ENCODE measurements around the gene HMG20B.

The HMG20B gene

DNA sequence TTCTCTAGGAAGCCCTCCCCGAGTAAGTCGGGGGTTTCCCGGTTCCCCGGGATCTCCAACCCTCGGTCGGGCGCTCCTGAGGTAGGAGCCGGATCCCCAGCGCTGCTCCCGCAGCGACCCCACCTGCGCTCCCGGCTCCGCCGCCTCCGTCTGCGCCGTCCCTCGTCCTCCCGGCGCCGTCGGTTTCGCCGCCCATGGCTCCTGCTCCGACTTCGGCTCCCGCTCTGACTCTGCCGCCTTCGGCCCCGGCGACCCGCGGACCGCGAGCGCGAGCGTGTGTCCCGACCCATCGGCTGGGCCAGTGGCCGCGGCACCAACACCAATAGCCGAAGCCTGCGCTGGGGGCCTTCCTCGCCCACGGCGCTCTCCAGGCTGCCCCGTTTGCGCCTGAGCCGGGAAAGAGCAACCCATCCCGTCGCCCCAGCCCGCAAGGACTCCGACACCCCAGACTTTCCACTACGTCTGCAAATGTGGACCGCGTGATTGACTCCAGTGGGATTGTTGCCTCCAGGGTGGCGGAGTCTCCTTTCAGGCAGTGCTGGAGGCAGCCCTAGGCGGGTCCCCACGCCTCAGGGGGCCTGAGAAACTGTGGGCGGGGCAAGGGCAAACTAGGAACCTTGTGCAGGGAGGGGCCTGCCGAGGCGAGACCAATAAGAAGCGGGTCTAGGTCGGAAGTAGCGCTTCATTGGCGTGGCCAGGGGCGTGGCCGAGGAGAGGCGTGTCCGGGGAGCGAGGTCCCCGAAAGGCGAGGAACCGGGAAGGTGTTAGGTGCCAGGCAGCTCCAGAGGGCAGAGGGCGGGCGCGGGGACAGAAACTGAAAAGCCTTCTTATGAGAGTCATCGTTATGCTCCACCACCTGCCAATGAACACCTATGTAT lies 54.0 kb downstream of the HMG20B start, which contains the start of gene CACTIN:
TSS of gene CACTIN (minus strand) at position 318 of the 878 bp plus-strand sequence. CDS start at position 290, 28 bp downstream.
- peak within 1 kb of the TSS; percentile 79 for H3K9ac ChIP-seq (ENCODE audit: low read length)
- no peaks in the 10 kb centered on the region for H3K27me3 ChIP-seq (replicated peaks; ENCODE audit: insufficient read depth, low read length)
- TF ChIP-seq EZH2 (optimal IDR thresholded peaks at IDR 0.05; ENCODE audit: low read depth, low read length) (no peak), EZH2phosphoT487 (IDR thresholded peaks at IDR 0.05; ENCODE audit: low read length) (no peak)
- TF ChIP-seq, protein P1, sequence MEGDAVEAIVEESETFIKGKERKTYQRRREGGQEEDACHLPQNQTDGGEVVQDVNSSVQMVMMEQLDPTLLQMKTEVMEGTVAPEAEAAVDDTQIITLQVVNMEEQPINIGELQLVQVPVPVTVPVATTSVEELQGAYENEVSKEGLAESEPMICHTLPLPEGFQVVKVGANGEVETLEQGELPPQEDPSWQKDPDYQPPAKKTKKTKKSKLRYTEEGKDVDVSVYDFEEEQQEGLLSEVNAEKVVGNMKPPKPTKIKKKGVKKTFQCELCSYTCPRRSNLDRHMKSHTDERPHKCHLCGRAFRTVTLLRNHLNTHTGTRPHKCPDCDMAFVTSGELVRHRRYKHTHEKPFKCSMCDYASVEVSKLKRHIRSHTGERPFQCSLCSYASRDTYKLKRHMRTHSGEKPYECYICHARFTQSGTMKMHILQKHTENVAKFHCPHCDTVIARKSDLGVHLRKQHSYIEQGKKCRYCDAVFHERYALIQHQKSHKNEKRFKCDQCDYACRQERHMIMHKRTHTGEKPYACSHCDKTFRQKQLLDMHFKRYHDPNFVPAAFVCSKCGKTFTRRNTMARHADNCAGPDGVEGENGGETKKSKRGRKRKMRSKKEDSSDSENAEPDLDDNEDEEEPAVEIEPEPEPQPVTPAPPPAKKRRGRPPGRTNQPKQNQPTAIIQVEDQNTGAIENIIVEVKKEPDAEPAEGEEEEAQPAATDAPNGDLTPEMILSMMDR (IDR thresholded peaks at IDR 0.05; ENCODE audit: low read length): no peak
- H3K4me3 ChIP-seq (ENCODE audit: low read length): peak within 1 kb of the TSS; percentile 87
- peak within 1 kb of the TSS; percentile 81 for H3K27ac ChIP-seq (ENCODE audit: low read length)
- peak; percentile 100 for DNase-seq
- no peaks in the 10 kb centered on the region for H3F3A ChIP-seq (ENCODE audit: insufficient read depth, low read length)
- peaks cover 39% of the 10 kb centered on the region for H3K79me2 ChIP-seq (ENCODE audit: low read length)
- H4K20me1 ChIP-seq (ENCODE audit: insufficient read depth, low read length): no peaks in the 10 kb centered on the region
- H3K4me1 ChIP-seq (ENCODE audit: low read length): peaks cover 20% of the 10 kb centered on the region; the same call in 1 of the 2 replicates
- H3K36me3 ChIP-seq (replicated peaks; ENCODE audit: insufficient read depth, low read length): no peaks in the 10 kb centered on the region
- H2AFZ ChIP-seq (ENCODE audit: low read length): peak within 1 kb of the TSS; percentile 73
- H3K9me2 ChIP-seq (replicated peaks; ENCODE audit: insufficient read depth, low read length): no peaks in the 10 kb centered on the region
- H3K4me2 ChIP-seq (ENCODE audit: low read depth, low read length): peak within 1 kb of the TSS; percentile 95
- H3K9me3 ChIP-seq (replicated peaks; ENCODE audit: insufficient read depth, low read length): no peaks in the 10 kb centered on the region

DNA sequence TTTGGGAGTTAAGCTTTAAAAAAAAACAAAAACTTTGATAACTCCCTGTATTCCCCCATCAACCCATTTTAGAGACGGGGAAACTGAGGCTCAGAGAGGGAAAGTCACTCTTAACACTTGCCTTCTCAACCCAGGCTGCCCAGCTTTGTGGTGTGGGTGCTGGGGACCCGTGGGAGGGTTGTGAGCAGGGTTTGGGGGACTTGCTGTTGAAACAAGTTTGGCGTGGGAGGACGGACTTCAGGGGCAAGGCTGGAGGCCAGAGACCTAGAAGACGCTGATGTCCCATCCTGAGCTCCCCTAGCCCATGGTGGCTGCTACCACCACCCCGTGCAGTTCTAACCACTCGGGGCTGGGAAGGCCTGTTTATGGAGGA lies 54.6 kb downstream of the HMG20B start:
- H4K20me1 ChIP-seq (ENCODE audit: insufficient read depth, low read length): no peaks in the 10 kb centered on the region
- H3K9me2 ChIP-seq (replicated peaks; ENCODE audit: insufficient read depth, low read length): no peaks in the 10 kb centered on the region
- H3K27me3 ChIP-seq (replicated peaks; ENCODE audit: insufficient read depth, low read length): no peaks in the 10 kb centered on the region
- H3K4me1 ChIP-seq (ENCODE audit: low read length): peaks cover 20% of the 10 kb centered on the region; the same call in 1 of the 2 replicates
- peaks cover 38% of the 10 kb centered on the region for H3K79me2 ChIP-seq (ENCODE audit: low read length)
- peak overlapping the region; percentile 44 for H2AFZ ChIP-seq (ENCODE audit: low read length)
- no peaks in the 10 kb centered on the region for H3K36me3 ChIP-seq (replicated peaks; ENCODE audit: insufficient read depth, low read length)
- no peak overlapping the region; the same call in 1 of the 2 replicates for H3K9ac ChIP-seq (ENCODE audit: low read length)
- H3K9me3 ChIP-seq (replicated peaks; ENCODE audit: insufficient read depth, low read length): no peaks in the 10 kb centered on the region
- TF ChIP-seq, protein P1 (IDR thresholded peaks at IDR 0.05; ENCODE audit: low read length): no peak
- TF ChIP-seq EZH2phosphoT487 (IDR thresholded peaks at IDR 0.05; ENCODE audit: low read length): no peak
- TF ChIP-seq EZH2 (optimal IDR thresholded peaks at IDR 0.05; ENCODE audit: low read depth, low read length): no peak
- peak overlapping the region; percentile 2; the same call in 1 of the 2 replicates for H3K27ac ChIP-seq (ENCODE audit: low read length)
- H3K4me3 ChIP-seq (ENCODE audit: low read length): peak overlapping the region; percentile 87
- H3F3A ChIP-seq (ENCODE audit: insufficient read depth, low read length): no peaks in the 10 kb centered on the region
- no peak for DNase-seq
- H3K4me2 ChIP-seq (ENCODE audit: low read depth, low read length): peak overlapping the region; percentile 95
